ENCODE measurements around the gene APC2.
"Not testable (repeated sequence)": the region's sequence is repeated elsewhere in the genome, so short reads cannot be mapped to it uniquely, and the experiment has no call there.

Gene APC2

DNA sequence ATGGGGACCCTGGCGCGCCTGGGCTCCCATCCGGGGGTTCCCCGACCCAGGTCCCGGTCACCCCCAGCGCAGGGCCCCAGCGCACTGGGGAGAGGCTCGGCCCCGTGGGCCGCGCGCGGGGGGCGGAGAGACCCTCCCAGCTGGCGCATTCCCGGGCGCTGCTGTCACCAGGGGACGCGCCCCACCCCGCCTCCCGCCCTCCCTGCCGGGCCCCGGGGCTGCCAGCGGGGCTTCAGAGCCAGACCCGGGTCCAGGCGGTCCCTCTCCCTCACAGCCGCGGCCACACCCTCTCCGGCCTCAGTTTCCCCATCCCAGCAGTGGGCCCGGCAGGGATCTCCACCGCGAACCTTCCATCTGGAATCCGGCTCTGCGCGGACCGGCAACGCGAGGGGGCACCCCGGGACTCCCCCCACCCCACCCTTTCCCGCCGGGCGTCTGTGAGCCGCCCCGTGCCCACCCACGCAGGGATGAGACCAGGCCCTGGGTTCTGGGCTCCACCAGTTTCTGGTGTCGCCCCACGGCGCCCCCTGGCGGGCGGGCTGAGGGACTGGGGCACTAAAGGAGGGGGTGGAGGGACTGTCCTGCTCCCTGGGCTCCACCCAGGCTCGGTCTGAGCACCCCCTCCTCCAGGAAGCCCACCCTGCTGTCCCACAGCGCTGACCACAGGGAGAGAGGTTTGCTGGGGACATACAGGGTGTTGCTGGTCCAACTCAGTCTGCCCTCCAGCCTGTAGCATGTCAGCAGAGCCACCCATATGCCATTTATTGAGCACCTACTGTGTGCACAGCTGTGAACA is 63.8 kb downstream of the APC2 start:
- DNase-seq (peak; percentile 83), ATAC-seq (peak; percentile 51)

GRCh38 chr19:1514295-1514661 is 64.4 kb downstream of the APC2 start:
- ATAC-seq (no peak), DNase-seq (no peak)

DNA sequence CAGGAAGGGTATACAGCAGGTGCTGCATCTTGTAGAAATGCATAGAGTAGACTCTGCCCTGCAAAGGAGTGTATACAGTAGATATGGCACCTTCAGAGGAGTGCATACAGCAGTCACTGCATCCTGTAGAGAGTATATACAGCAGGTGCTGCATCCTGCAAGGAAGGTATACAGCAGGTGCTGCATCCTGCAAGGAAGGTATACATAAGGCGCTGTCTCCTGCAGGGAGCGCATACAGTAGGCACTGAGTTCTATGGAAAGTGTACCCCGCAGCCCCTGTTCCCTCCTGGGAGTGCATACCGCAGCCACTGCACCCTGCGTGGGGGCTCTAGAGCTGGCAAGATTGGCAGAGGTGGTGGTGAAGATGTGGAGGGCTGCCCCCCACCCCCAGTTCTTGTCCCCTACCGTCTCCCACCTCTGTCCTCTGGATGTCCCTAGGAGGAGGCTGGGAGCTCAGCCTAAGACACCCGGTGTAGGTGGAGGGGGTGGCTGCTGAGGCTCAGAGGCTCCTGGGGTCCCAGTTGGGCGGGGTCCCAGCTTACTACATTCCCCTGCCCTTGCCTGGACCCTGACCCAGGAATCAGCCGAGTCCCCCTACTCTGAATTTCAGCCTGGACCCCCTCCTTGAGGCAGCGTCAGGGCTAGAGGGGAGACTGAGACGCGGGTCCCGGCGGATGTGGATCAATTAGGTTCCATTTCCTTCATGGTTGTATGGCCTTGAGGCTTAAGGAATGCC is 65.2 kb downstream of the APC2 start:
- no peak for ATAC-seq

GRCh38 chr19:1516395-1516753 is 66.5 kb downstream of the APC2 start:
- no peak for DNase-seq
- ATAC-seq = no peak

More for the DNA sequence above, 65.2 kb downstream of the APC2 start:
- no peak for DNase-seq

- ATAC-seq (no peak), DNase-seq (no peak)
Measured at GRCh38 chr19:1518471-1518870, 68.5 kb downstream of the APC2 start.

GRCh38 chr19:1519802-1520201 is 69.9 kb downstream of the APC2 start:
- not testable (repeated sequence) for ATAC-seq, DNase-seq

GRCh38 chr19:1520203-1520780 is 70.4 kb downstream of the APC2 start:
- ATAC-seq (no peak), DNase-seq (no peak)

- DNase-seq (no peak), ATAC-seq (no peak)
Measured at GRCh38 chr19:1521636-1522035, 71.7 kb downstream of the APC2 start.

GRCh38 chr19:1522061-1522460 is 72.1 kb downstream of the APC2 start:
- no peak for DNase-seq
- no peak for ATAC-seq

GRCh38 chr19:1522838-1523237 is 72.9 kb downstream of the APC2 start:
- ATAC-seq = no peak
- DNase-seq = no peak
